Measurements from ENCODE around the gene SEPTIN2. TPM values are rescaled to one million over a fixed set of nuclear protein-coding genes. Genes with fewer than 3 reads are reported as not detected.
"Not testable (repeated sequence)": the region's sequence is repeated elsewhere in the genome, so short reads cannot be mapped to it uniquely, and the experiment has no call there.

Gene SEPTIN2
- total RNA-seq, 1 experiment from 2014 or later: 281 TPM

GRCh38 chr2:241272303-241273209 is 43.2 kb upstream of the SEPTIN2 start:
- H3K36me3 ChIP-seq (ENCODE audit: insufficient read depth, low read length): no peaks in the 10 kb centered on the region; the same call in 1 of the 2 replicates
- peak overlapping the region; percentile 80 for H3K4me3 ChIP-seq (ENCODE audit: low read length)
- H3K9me3 ChIP-seq (ENCODE audit: low read length): no peaks in the 10 kb centered on the region
- peaks cover 67% of the 10 kb centered on the region for H4K20me1 ChIP-seq (ENCODE audit: insufficient read depth, low read depth, low read length)
- no peak overlapping the region for H3K27ac ChIP-seq (ENCODE audit: low read length)
- peak; percentile 72 for DNase-seq
- peak overlapping the region; percentile 90 for H3K4me2 ChIP-seq (ENCODE audit: low read depth, low read length, poor library complexity, severe bottlenecking)
- peaks cover 84% of the 10 kb centered on the region for H3K79me2 ChIP-seq (ENCODE audit: low read length)
- no peaks in the 10 kb centered on the region for H3K9me2 ChIP-seq (replicated peaks; ENCODE audit: insufficient read depth, low read length)
- H3K4me1 ChIP-seq (ENCODE audit: low read length): peaks cover 23% of the 10 kb centered on the region
- no peaks in the 10 kb centered on the region for H3K27me3 ChIP-seq (ENCODE audit: low read length)
- peak overlapping the region; percentile 78 for H3K9ac ChIP-seq (ENCODE audit: low read length)
- no peak overlapping the region for H2AFZ ChIP-seq (ENCODE audit: low read length)

GRCh38 chr2:241273210-241274020 is 42.3 kb upstream of the SEPTIN2 start:
- Histone ChIP-seq H3K4me3 (ENCODE audit: low read length) (peak overlapping the region; percentile 70), H3K36me3 (ENCODE audit: insufficient read depth, low read length) (no peaks in the 10 kb centered on the region; the same call in 1 of the 2 replicates), H3K9me3 (ENCODE audit: low read length) (no peaks in the 10 kb centered on the region), H3K4me1 (ENCODE audit: low read length) (peaks cover 23% of the 10 kb centered on the region), H4K20me1 (ENCODE audit: insufficient read depth, low read depth, low read length) (peaks cover 68% of the 10 kb centered on the region), H3K4me2 (ENCODE audit: low read depth, low read length, poor library complexity, severe bottlenecking) (peak overlapping the region; percentile 79), H3K79me2 (ENCODE audit: low read length) (peaks cover 80% of the 10 kb centered on the region), H3K9ac (ENCODE audit: low read length) (peak overlapping the region; percentile 63), H2AFZ (ENCODE audit: low read length) (no peak overlapping the region), H3K27ac (ENCODE audit: low read length) (no peak overlapping the region), H3K9me2 (replicated peaks; ENCODE audit: insufficient read depth, low read length) (no peaks in the 10 kb centered on the region), H3K27me3 (ENCODE audit: low read length) (no peaks in the 10 kb centered on the region)
- no peak for DNase-seq

GRCh38 chr2:241274127-241274526 is 41.6 kb upstream of the SEPTIN2 start:
- no peak overlapping the region for H2AFZ ChIP-seq (ENCODE audit: low read length)
- no peaks in the 10 kb centered on the region for H3K36me3 ChIP-seq (ENCODE audit: insufficient read depth, low read length)
- H3K27ac ChIP-seq (ENCODE audit: low read length): no peak overlapping the region
- no peaks in the 10 kb centered on the region for H3K27me3 ChIP-seq (ENCODE audit: low read length)
- no peak overlapping the region for H3K4me3 ChIP-seq (ENCODE audit: low read length)
- no peak overlapping the region for H3K4me2 ChIP-seq (ENCODE audit: low read depth, low read length, poor library complexity, severe bottlenecking)
- H4K20me1 ChIP-seq (ENCODE audit: insufficient read depth, low read depth, low read length): peaks cover 66% of the 10 kb centered on the region
- no peaks in the 10 kb centered on the region for H3K9me2 ChIP-seq (replicated peaks; ENCODE audit: insufficient read depth, low read length)
- no peaks in the 10 kb centered on the region for H3K9me3 ChIP-seq (ENCODE audit: low read length)
- H3K4me1 ChIP-seq (ENCODE audit: low read length): peaks cover 23% of the 10 kb centered on the region
- no peak overlapping the region for H3K9ac ChIP-seq (ENCODE audit: low read length)
- no peak for DNase-seq
- peaks cover 75% of the 10 kb centered on the region for H3K79me2 ChIP-seq (ENCODE audit: low read length)

- Histone ChIP-seq H3K27ac (ENCODE audit: low read length) (no peak overlapping the region), H3K27me3 (ENCODE audit: low read length) (no peaks in the 10 kb centered on the region), H3K4me1 (ENCODE audit: low read length) (peaks cover 26% of the 10 kb centered on the region), H2AFZ (ENCODE audit: low read length) (no peak overlapping the region), H3K9ac (ENCODE audit: low read length) (no peak overlapping the region), H3K4me3 (ENCODE audit: low read length) (no peak overlapping the region), H3K36me3 (ENCODE audit: insufficient read depth, low read length) (no peaks in the 10 kb centered on the region), H3K9me3 (ENCODE audit: low read length) (no peaks in the 10 kb centered on the region), H3K79me2 (ENCODE audit: low read length) (peaks cover 74% of the 10 kb centered on the region), H3K4me2 (ENCODE audit: low read depth, low read length, poor library complexity, severe bottlenecking) (no peak overlapping the region), H4K20me1 (ENCODE audit: insufficient read depth, low read depth, low read length) (peaks cover 63% of the 10 kb centered on the region), H3K9me2 (replicated peaks; ENCODE audit: insufficient read depth, low read length) (no peaks in the 10 kb centered on the region)
- no peak for DNase-seq
Observed at GRCh38 chr2:241275504-241275903, 40.2 kb upstream of the SEPTIN2 start.

- H3K9me2 ChIP-seq (replicated peaks; ENCODE audit: insufficient read depth, low read length): no peaks in the 10 kb centered on the region
- H3K27ac ChIP-seq (ENCODE audit: low read length): no peak overlapping the region
- no peak overlapping the region for H2AFZ ChIP-seq (ENCODE audit: low read length)
- H4K20me1 ChIP-seq (ENCODE audit: insufficient read depth, low read depth, low read length): peaks cover 61% of the 10 kb centered on the region
- no peaks in the 10 kb centered on the region for H3K36me3 ChIP-seq (ENCODE audit: insufficient read depth, low read length)
- no peak overlapping the region for H3K4me3 ChIP-seq (ENCODE audit: low read length)
- H3K9ac ChIP-seq (ENCODE audit: low read length): no peak overlapping the region
- H3K9me3 ChIP-seq (ENCODE audit: low read length): no peaks in the 10 kb centered on the region
- no peak for DNase-seq
- peaks cover 71% of the 10 kb centered on the region for H3K79me2 ChIP-seq (ENCODE audit: low read length)
- peaks cover 24% of the 10 kb centered on the region for H3K4me1 ChIP-seq (ENCODE audit: low read length)
- H3K27me3 ChIP-seq (ENCODE audit: low read length): no peaks in the 10 kb centered on the region
- H3K4me2 ChIP-seq (ENCODE audit: low read depth, low read length, poor library complexity, severe bottlenecking): no peak overlapping the region
Observed at GRCh38 chr2:241275910-241276309, 39.8 kb upstream of the SEPTIN2 start.

- Histone ChIP-seq H4K20me1 (ENCODE audit: insufficient read depth, low read depth, low read length) (peaks cover 63% of the 10 kb centered on the region), H3K79me2 (ENCODE audit: low read length) (peaks cover 69% of the 10 kb centered on the region)
- H3K27me3 ChIP-seq (ENCODE audit: low read length); H3K9me2 ChIP-seq (replicated peaks; ENCODE audit: insufficient read depth, low read length); H3K4me3 ChIP-seq (ENCODE audit: low read length); H3K4me1 ChIP-seq (ENCODE audit: low read length); H3K27ac ChIP-seq (ENCODE audit: low read length); H3K4me2 ChIP-seq (ENCODE audit: low read depth, low read length, poor library complexity, severe bottlenecking); H3K9me3 ChIP-seq (ENCODE audit: low read length); H3K9ac ChIP-seq (ENCODE audit: low read length); DNase-seq; H3K36me3 ChIP-seq (ENCODE audit: insufficient read depth, low read length); H2AFZ ChIP-seq (ENCODE audit: low read length): not testable (repeated sequence)
Observed at GRCh38 chr2:241278306-241278705, 37.4 kb upstream of the SEPTIN2 start.

GRCh38 chr2:241279413-241279812 is 36.3 kb upstream of the SEPTIN2 start:
- Histone ChIP-seq H3K79me2 (ENCODE audit: low read length) (peaks cover 64% of the 10 kb centered on the region), H3K9ac (ENCODE audit: low read length) (no peak overlapping the region)

GRCh38 chr2:241279828-241280227 is 35.9 kb upstream of the SEPTIN2 start:
- H3K4me1 ChIP-seq (ENCODE audit: low read length): peaks cover 5% of the 10 kb centered on the region
- H3K9me2 ChIP-seq (replicated peaks; ENCODE audit: insufficient read depth, low read length): no peaks in the 10 kb centered on the region
- no peaks in the 10 kb centered on the region for H3K9me3 ChIP-seq (ENCODE audit: low read length)
- no peak overlapping the region for H3K4me3 ChIP-seq (ENCODE audit: low read length)
- peaks cover 63% of the 10 kb centered on the region for H3K79me2 ChIP-seq (ENCODE audit: low read length)
- H3K36me3 ChIP-seq (ENCODE audit: insufficient read depth, low read length): no peaks in the 10 kb centered on the region
- no peak overlapping the region for H2AFZ ChIP-seq (ENCODE audit: low read length)
- no peak overlapping the region for H3K27ac ChIP-seq (ENCODE audit: low read length)
- no peak overlapping the region for H3K4me2 ChIP-seq (ENCODE audit: low read depth, low read length, poor library complexity, severe bottlenecking)
- no peak overlapping the region for H3K9ac ChIP-seq (ENCODE audit: low read length)
- H3K27me3 ChIP-seq (ENCODE audit: low read length): no peaks in the 10 kb centered on the region
- peaks cover 49% of the 10 kb centered on the region for H4K20me1 ChIP-seq (ENCODE audit: insufficient read depth, low read depth, low read length)
- DNase-seq: no peak

More at GRCh38 chr2:241279413-241279812, 36.3 kb upstream of the SEPTIN2 start:
- Histone ChIP-seq H3K27me3 (ENCODE audit: low read length) (no peaks in the 10 kb centered on the region), H3K4me1 (ENCODE audit: low read length) (peaks cover 5% of the 10 kb centered on the region), H3K4me3 (ENCODE audit: low read length) (no peak overlapping the region), H4K20me1 (ENCODE audit: insufficient read depth, low read depth, low read length) (peaks cover 53% of the 10 kb centered on the region), H3K4me2 (ENCODE audit: low read depth, low read length, poor library complexity, severe bottlenecking) (no peak overlapping the region), H3K27ac (ENCODE audit: low read length) (no peak overlapping the region), H3K9me2 (replicated peaks; ENCODE audit: insufficient read depth, low read length) (no peaks in the 10 kb centered on the region), H3K36me3 (ENCODE audit: insufficient read depth, low read length) (no peaks in the 10 kb centered on the region), H3K9me3 (ENCODE audit: low read length) (no peaks in the 10 kb centered on the region), H2AFZ (ENCODE audit: low read length) (no peak overlapping the region)
- DNase-seq: no peak
